Measurements from ENCODE around the gene C2orf78. TPM values are rescaled to one million over a fixed set of nuclear protein-coding genes. Genes with fewer than 3 reads are reported as not detected.
A peak's percentile ranks its signal among the peaks of the same experiment; 100 is the strongest.
"Not testable (repeated sequence)": the region's sequence is repeated elsewhere in the genome, so short reads cannot be mapped to it uniquely, and the experiment has no call there.

Gene C2orf78
- total RNA-seq = not detected
- long read RNA-seq = 0 reads

- H3K27me3 ChIP-seq (ENCODE audit: low read depth); H3K9me3 ChIP-seq (replicated peaks); H3K4me3 ChIP-seq; H3K27ac ChIP-seq (replicated peaks); intact Hi-C loops (cut with micrococcal nuclease); H3K36me3 ChIP-seq; DNase-seq: not testable (repeated sequence)
- peaks cover 10% of the 10 kb centered on the region for H3K4me1 ChIP-seq
Observed at GRCh38 chr2:73783883-73784282, at the start of gene C2orf78. Gene C2orf78 (plus strand): TSS chr2:73784183. CDS start chr2:73784310, 127 bp downstream.

- peak overlapping the region; percentile 88 for H3K27ac ChIP-seq (replicated peaks)
- intact Hi-C loops (cut with micrococcal nuclease) = no loop called here
- DNase-seq = no peak
Observed at GRCh38 chr2:73736378-73736777, 47.6 kb upstream of the C2orf78 start.

GRCh38 chr2:73736855-73737779 is 46.9 kb upstream of the C2orf78 start, which contains the start of gene TPRKB:
Gene TPRKB (minus strand): TSS chr2:73737345. CDS start chr2:73734569, 2,776 bp downstream.
- intact Hi-C loops (cut with micrococcal nuclease) = no loop called here
- Histone ChIP-seq H3K27ac (replicated peaks) (peak within 1 kb of the TSS; percentile 88), H3K36me3 (peaks cover 35% of the 10 kb centered on the region), H3K27me3 (ENCODE audit: low read depth) (no peaks in the 10 kb centered on the region), H3K4me1 (peaks cover 26% of the 10 kb centered on the region), H3K4me3 (peak within 1 kb of the TSS; percentile 91), H3K9me3 (replicated peaks) (no peaks in the 10 kb centered on the region)
- DNase-seq = peak; percentile 95
- no peak for TF ChIP-seq CTCF (IDR thresholded peaks at IDR 0.05; ENCODE audit: borderline replicate concordance)

More at GRCh38 chr2:73736378-73736777, 47.6 kb upstream of the C2orf78 start:
- Histone ChIP-seq H3K4me3 (peak overlapping the region; percentile 91), H3K9me3 (replicated peaks) (no peaks in the 10 kb centered on the region), H3K4me1 (peaks cover 28% of the 10 kb centered on the region), H3K27me3 (ENCODE audit: low read depth) (no peaks in the 10 kb centered on the region), H3K36me3 (peaks cover 35% of the 10 kb centered on the region)
- no peak for TF ChIP-seq CTCF (IDR thresholded peaks at IDR 0.05; ENCODE audit: borderline replicate concordance)

GRCh38 chr2:73739101-73739500 is 44.9 kb upstream of the C2orf78 start:
- intact Hi-C loops (cut with micrococcal nuclease) = no loop called here
- TF ChIP-seq CTCF (IDR thresholded peaks at IDR 0.05; ENCODE audit: borderline replicate concordance) = no peak

GRCh38 chr2:73740767-73741166 is 43.2 kb upstream of the C2orf78 start:
- H3K27ac ChIP-seq (replicated peaks) = no peak overlapping the region
- no peak for TF ChIP-seq CTCF (IDR thresholded peaks at IDR 0.05; ENCODE audit: borderline replicate concordance)
- peaks cover 21% of the 10 kb centered on the region for H3K4me1 ChIP-seq
- no peaks in the 10 kb centered on the region for H3K9me3 ChIP-seq (replicated peaks)
- intact Hi-C loops (cut with micrococcal nuclease) = no loop called here
- no peak overlapping the region for H3K4me3 ChIP-seq
- H3K27me3 ChIP-seq (ENCODE audit: low read depth) = no peaks in the 10 kb centered on the region
- H3K36me3 ChIP-seq = peaks cover 32% of the 10 kb centered on the region
- no peak for DNase-seq

More at GRCh38 chr2:73739101-73739500, 44.9 kb upstream of the C2orf78 start:
- H3K9me3 ChIP-seq (replicated peaks) = no peaks in the 10 kb centered on the region
- peaks cover 22% of the 10 kb centered on the region for H3K36me3 ChIP-seq
- no peak for DNase-seq
- H3K4me3 ChIP-seq = no peak overlapping the region
- peaks cover 26% of the 10 kb centered on the region for H3K4me1 ChIP-seq
- H3K27ac ChIP-seq (replicated peaks) = no peak overlapping the region
- no peaks in the 10 kb centered on the region for H3K27me3 ChIP-seq (ENCODE audit: low read depth)
